ENCODE measurements around the gene APOBEC4. TPM values are rescaled to one million over a fixed set of nuclear protein-coding genes. Genes with fewer than 3 reads are reported as not detected.

Gene APOBEC4
- total and polyA plus RNA-seq, 4 donors = not detected

DNA sequence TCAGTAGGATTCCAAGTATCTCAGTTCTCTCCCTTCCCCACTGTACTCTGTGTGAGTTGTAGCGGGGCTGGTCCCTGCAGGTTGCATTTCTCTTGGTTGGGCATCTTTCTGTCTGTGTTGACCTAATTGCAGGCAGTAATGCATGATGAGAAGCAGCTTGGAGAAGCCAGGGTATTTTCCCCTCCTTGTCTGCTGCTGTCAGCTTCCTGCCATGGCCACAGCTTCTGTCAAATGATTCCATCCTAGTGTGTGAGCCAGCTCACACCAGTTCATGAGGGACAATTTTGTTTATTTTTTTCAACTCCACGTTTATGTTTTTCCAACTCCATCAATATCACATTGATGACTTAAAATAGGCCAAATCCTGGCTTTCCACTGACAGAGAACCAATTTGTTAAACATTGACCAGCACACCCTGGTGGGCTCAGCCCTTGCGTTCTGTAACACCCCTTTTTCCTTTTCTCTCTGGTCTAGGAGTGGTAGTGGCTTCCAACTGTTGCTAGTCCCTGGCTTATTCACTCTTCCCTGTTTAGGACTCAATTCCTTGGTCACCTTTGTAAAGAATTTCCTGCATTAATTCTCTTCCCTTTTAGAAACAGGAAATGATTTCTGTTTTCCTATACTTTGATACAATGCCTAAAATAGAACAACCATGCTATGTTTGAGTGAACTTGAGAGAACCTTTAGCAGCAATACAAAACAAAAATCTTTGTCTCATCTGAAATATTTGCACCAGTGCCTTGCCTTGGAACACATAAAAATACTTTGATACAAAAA lies 44.9 kb upstream of the APOBEC4 start:
- 62% methylated on average over 3 of the region's 3 CpGs for WGBS

DNA sequence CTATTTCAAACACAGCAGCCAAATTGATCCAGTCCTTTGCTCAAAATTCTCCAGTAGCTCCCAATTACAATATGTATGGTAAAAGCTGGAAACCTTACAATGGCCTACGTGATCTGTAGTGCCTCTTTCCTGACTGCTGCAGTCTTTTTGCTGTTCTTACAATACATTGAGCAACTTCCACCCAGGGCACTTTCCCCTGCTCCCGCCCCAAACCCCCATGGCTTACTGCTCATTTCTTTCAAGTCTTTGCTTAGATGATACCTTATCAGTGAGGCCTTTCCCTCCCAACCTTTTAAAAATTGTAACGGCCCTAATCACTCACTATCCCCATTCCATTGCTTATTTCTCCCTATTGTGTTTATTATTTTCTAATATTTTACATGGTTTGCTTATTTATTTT lies 43.9 kb upstream of the APOBEC4 start:
- WGBS = 88% methylated on average over 3 of the region's 3 CpGs
- H3K27me3 ChIP-seq (ENCODE audit: control insufficient read depth in 4 of 4, insufficient read depth in 4 of 4, low read length in 3 of 4) = no peaks in the 10 kb centered on the region
- no peak overlapping the region for H3K9ac ChIP-seq (ENCODE audit: low read depth in 1 of 2, low read length in 2 of 2)
- DNase-seq (ENCODE audit: low spot score) = no peak
- peaks cover 0 to 16% (median 11%) of the 10 kb centered on the region in 4 donors for H3K4me1 ChIP-seq (ENCODE audit: control insufficient read depth in 4 of 4, insufficient read depth in 4 of 4, low read length in 3 of 4)
- H3K27ac ChIP-seq (ENCODE audit: low read depth in 1 of 2, low read length in 2 of 2) = no peak overlapping the region
- H3K9me3 ChIP-seq (ENCODE audit: control insufficient read depth in 4 of 4, low read length in 3 of 4) = no peaks in the 10 kb centered on the region
- TF ChIP-seq FOXA1 (IDR thresholded peaks at IDR 0.05) = no peak
- no peak for TF ChIP-seq YY1 (IDR thresholded peaks at IDR 0.05)
- peaks cover 0 to 1% (median 0%) of the 10 kb centered on the region in 4 donors for H3K36me3 ChIP-seq (ENCODE audit: control insufficient read depth in 4 of 4, insufficient read depth in 3 of 4, low read depth in 1 of 4, low read length in 3 of 4)
- H3K4me3 ChIP-seq (ENCODE audit: low read depth in 1 of 3, low read length in 3 of 3) = no peak overlapping the region

More for the DNA sequence above, 44.9 kb upstream of the APOBEC4 start:
- no peak for DNase-seq (ENCODE audit: low spot score)
- no peak overlapping the region for H3K4me3 ChIP-seq (ENCODE audit: low read depth in 1 of 3, low read length in 3 of 3)
- no peak overlapping the region for H3K27ac ChIP-seq (ENCODE audit: low read depth in 1 of 2, low read length in 2 of 2)
- H3K4me1 ChIP-seq (ENCODE audit: control insufficient read depth in 4 of 4, insufficient read depth in 4 of 4, low read length in 3 of 4) = peaks cover 0 to 16% (median 11%) of the 10 kb centered on the region in 4 donors
- H3K9me3 ChIP-seq (ENCODE audit: control insufficient read depth in 4 of 4, low read length in 3 of 4) = no peaks in the 10 kb centered on the region
- peaks cover 0 to 1% (median 0%) of the 10 kb centered on the region in 4 donors for H3K36me3 ChIP-seq (ENCODE audit: control insufficient read depth in 4 of 4, insufficient read depth in 3 of 4, low read depth in 1 of 4, low read length in 3 of 4)
- H3K9ac ChIP-seq (ENCODE audit: low read depth in 1 of 2, low read length in 2 of 2) = no peak overlapping the region
- no peaks in the 10 kb centered on the region for H3K27me3 ChIP-seq (ENCODE audit: control insufficient read depth in 4 of 4, insufficient read depth in 4 of 4, low read length in 3 of 4)
- TF ChIP-seq RXRA (IDR thresholded peaks at IDR 0.05) (no peak), SP1 (IDR thresholded peaks at IDR 0.05) (peak; percentile 28)

DNA sequence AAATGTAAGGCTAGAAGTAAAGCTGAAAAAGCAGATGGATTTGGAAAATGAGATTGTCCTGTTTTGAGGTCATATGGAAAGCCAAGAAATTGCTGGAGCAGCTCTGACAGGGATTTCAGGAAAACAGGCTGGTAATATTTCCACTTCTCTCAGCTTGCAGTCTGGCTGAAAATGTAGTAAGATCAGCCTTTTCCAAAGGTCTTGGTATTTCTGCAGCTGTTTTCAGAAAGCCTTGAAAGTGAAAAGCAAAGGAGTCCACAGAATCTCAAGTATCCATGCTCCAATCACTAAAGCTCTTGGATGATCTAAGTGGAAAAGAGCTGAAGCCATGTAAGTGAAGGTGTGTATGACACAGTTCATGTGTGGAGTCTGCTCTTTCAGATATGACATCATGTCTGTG lies 41.6 kb upstream of the APOBEC4 start:
- TF ChIP-seq, protein P1, sequence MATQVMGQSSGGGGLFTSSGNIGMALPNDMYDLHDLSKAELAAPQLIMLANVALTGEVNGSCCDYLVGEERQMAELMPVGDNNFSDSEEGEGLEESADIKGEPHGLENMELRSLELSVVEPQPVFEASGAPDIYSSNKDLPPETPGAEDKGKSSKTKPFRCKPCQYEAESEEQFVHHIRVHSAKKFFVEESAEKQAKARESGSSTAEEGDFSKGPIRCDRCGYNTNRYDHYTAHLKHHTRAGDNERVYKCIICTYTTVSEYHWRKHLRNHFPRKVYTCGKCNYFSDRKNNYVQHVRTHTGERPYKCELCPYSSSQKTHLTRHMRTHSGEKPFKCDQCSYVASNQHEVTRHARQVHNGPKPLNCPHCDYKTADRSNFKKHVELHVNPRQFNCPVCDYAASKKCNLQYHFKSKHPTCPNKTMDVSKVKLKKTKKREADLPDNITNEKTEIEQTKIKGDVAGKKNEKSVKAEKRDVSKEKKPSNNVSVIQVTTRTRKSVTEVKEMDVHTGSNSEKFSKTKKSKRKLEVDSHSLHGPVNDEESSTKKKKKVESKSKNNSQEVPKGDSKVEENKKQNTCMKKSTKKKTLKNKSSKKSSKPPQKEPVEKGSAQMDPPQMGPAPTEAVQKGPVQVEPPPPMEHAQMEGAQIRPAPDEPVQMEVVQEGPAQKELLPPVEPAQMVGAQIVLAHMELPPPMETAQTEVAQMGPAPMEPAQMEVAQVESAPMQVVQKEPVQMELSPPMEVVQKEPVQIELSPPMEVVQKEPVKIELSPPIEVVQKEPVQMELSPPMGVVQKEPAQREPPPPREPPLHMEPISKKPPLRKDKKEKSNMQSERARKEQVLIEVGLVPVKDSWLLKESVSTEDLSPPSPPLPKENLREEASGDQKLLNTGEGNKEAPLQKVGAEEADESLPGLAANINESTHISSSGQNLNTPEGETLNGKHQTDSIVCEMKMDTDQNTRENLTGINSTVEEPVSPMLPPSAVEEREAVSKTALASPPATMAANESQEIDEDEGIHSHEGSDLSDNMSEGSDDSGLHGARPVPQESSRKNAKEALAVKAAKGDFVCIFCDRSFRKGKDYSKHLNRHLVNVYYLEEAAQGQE (IDR thresholded peaks at IDR 0.05) = no peak
- TF ChIP-seq SP1 (IDR thresholded peaks at IDR 0.05) = no peak
- TF ChIP-seq FOXA2 (IDR thresholded peaks at IDR 0.05) = no peak
- TF ChIP-seq YY1 (IDR thresholded peaks at IDR 0.05) = no peak
- no peak for TF ChIP-seq EGR1 (IDR thresholded peaks at IDR 0.05; ENCODE audit: low read depth in 2 of 2)
- no peak for TF ChIP-seq FOXA1 (IDR thresholded peaks at IDR 0.05)
- TF ChIP-seq, protein P2, sequence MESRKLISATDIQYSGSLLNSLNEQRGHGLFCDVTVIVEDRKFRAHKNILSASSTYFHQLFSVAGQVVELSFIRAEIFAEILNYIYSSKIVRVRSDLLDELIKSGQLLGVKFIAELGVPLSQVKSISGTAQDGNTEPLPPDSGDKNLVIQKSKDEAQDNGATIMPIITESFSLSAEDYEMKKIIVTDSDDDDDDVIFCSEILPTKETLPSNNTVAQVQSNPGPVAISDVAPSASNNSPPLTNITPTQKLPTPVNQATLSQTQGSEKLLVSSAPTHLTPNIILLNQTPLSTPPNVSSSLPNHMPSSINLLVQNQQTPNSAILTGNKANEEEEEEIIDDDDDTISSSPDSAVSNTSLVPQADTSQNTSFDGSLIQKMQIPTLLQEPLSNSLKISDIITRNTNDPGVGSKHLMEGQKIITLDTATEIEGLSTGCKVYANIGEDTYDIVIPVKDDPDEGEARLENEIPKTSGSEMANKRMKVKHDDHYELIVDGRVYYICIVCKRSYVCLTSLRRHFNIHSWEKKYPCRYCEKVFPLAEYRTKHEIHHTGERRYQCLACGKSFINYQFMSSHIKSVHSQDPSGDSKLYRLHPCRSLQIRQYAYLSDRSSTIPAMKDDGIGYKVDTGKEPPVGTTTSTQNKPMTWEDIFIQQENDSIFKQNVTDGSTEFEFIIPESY (IDR thresholded peaks at IDR 0.05) = no peak
- no peak for TF ChIP-seq TAF1 (conservative IDR thresholded peaks at IDR 0.05)
- TF ChIP-seq, protein P3, sequence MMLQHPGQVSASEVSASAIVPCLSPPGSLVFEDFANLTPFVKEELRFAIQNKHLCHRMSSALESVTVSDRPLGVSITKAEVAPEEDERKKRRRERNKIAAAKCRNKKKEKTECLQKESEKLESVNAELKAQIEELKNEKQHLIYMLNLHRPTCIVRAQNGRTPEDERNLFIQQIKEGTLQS (IDR thresholded peaks at IDR 0.05) = no peak
- TF ChIP-seq RXRA (IDR thresholded peaks at IDR 0.05) = no peak
- TF ChIP-seq HNF4A (conservative IDR thresholded peaks at IDR 0.05) = no peak
- TF ChIP-seq GABPA (IDR thresholded peaks at IDR 0.05 in 1 of 2, conservative IDR thresholded peaks at IDR 0.05 in 1 of 2) = no peak
- TF ChIP-seq, protein P4, sequence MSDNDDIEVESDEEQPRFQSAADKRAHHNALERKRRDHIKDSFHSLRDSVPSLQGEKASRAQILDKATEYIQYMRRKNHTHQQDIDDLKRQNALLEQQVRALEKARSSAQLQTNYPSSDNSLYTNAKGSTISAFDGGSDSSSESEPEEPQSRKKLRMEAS (IDR thresholded peaks at IDR 0.05) = no peak
- TF ChIP-seq HNF4G (IDR thresholded peaks at IDR 0.05) = no peak
- no peak for TF ChIP-seq RAD21 (IDR thresholded peaks at IDR 0.05)
- no peak for TF ChIP-seq NR2F2 (IDR thresholded peaks at IDR 0.05)
- H3K27ac ChIP-seq (ENCODE audit: low read depth in 1 of 2, low read length in 2 of 2) = no peak overlapping the region
- DNase-seq (ENCODE audit: low spot score) = no peak
- H3K36me3 ChIP-seq (ENCODE audit: control insufficient read depth in 4 of 4, insufficient read depth in 3 of 4, low read depth in 1 of 4, low read length in 3 of 4) = peaks cover 0 to 1% (median 0%) of the 10 kb centered on the region in 4 donors
- H3K27me3 ChIP-seq (ENCODE audit: control insufficient read depth in 4 of 4, insufficient read depth in 4 of 4, low read length in 3 of 4) = no peaks in the 10 kb centered on the region
- H3K4me3 ChIP-seq (ENCODE audit: low read depth in 1 of 3, low read length in 3 of 3) = no peak overlapping the region
- H3K9ac ChIP-seq (ENCODE audit: low read depth in 1 of 2, low read length in 2 of 2) = no peak overlapping the region
- peaks cover 0 to 11% (median 7%) of the 10 kb centered on the region in 4 donors for H3K4me1 ChIP-seq (ENCODE audit: control insufficient read depth in 4 of 4, insufficient read depth in 4 of 4, low read length in 3 of 4)
- no peaks in the 10 kb centered on the region for H3K9me3 ChIP-seq (ENCODE audit: control insufficient read depth in 4 of 4, low read length in 3 of 4)
